ENCODE results near the gene MMP3. TPM values are rescaled to one million over a fixed set of nuclear protein-coding genes. Genes with fewer than 3 reads are reported as not detected.

Gene MMP3
- total RNA-seq, 1 donor from 2014 or later, result 0.26 TPM

DNA sequence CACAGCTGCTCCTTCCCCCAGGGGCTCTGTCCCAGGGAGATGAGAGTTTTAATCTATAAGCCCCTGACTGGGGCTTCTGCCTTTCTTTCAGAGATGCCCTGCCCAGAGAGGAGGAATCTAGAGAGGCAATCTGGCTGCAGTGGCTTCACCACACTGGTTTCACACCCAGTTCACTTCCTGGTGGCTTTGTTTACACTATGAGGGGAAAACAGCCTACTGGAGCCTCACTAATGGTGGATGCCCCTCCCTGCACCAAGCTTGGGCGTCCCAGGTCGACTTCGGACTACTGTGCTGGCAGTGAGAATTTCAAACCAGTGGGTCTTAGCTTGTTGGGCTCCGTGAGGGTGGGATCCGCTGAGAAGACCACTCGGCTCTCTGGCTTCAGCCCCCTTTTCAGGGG is 23.9 kb downstream of the MMP3 start:
- FAIRE-seq, result no peak
- DNase-seq (ENCODE audit: low read depth), result no peak
- no peaks in the 10 kb centered on the region for H3K36me3 ChIP-seq (ENCODE audit: control insufficient read depth, insufficient read depth, low read length)
- H3K4me3 ChIP-seq (ENCODE audit: low read depth, low read length), result no peak overlapping the region
- H3K27me3 ChIP-seq (ENCODE audit: control insufficient read depth, insufficient read depth, low read length), result no peaks in the 10 kb centered on the region
- TF ChIP-seq, protein P1, sequence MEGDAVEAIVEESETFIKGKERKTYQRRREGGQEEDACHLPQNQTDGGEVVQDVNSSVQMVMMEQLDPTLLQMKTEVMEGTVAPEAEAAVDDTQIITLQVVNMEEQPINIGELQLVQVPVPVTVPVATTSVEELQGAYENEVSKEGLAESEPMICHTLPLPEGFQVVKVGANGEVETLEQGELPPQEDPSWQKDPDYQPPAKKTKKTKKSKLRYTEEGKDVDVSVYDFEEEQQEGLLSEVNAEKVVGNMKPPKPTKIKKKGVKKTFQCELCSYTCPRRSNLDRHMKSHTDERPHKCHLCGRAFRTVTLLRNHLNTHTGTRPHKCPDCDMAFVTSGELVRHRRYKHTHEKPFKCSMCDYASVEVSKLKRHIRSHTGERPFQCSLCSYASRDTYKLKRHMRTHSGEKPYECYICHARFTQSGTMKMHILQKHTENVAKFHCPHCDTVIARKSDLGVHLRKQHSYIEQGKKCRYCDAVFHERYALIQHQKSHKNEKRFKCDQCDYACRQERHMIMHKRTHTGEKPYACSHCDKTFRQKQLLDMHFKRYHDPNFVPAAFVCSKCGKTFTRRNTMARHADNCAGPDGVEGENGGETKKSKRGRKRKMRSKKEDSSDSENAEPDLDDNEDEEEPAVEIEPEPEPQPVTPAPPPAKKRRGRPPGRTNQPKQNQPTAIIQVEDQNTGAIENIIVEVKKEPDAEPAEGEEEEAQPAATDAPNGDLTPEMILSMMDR (IDR thresholded peaks at IDR 0.05; ENCODE audit: insufficient read depth, low read length, severe bottlenecking), result no peak

DNA sequence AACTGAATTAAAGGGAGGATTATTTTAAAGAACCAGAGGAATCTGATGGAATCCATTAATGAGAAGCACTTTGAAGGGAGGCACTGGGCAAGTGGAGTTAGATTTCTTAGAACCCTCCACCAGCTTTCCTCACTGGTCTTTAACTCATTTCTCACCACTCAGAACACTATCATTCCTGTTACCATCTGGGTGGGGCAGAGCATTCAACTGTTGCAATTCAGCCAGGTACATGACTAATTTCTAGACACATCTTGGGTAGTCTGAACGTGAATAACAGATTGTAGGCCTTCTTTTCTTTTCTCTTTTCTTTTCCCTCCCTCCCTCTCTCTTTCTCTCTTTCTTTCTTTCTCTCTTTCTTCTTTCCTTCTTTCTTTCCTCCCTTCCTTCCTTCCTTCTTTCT is 29.9 kb downstream of the MMP3 start:
- H3K4me3 ChIP-seq (ENCODE audit: low read depth, low read length), result no peak overlapping the region
- no peaks in the 10 kb centered on the region for H3K27me3 ChIP-seq (ENCODE audit: control insufficient read depth, insufficient read depth, low read length)
- no peaks in the 10 kb centered on the region for H3K36me3 ChIP-seq (ENCODE audit: control insufficient read depth, insufficient read depth, low read length)
- TF ChIP-seq, protein P1 (IDR thresholded peaks at IDR 0.05; ENCODE audit: insufficient read depth, low read length, severe bottlenecking), result no peak
- DNase-seq (ENCODE audit: low read depth) (peak; percentile 77), FAIRE-seq (no peak)

DNA sequence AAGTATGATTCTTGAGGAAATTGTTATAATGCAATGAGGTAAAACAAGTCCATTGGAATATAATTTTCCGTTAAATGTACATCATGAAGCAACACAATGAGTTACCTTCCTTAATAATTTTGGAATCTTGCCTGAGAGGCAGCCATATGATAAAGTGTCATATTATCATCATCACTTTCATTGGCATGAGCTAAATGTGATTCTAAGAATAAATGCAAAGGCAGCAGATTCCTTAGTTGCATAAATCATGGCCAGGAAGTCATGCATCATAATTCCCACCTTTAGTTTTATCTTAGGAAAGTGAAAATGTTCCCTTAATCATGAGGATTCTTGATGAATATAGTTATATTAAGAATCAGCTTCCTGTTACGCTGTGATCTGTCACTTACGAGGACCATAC is 31.2 kb downstream of the MMP3 start:
- FAIRE-seq (no peak), DNase-seq (ENCODE audit: low read depth) (peak; percentile 73)
- H3K4me3 ChIP-seq (ENCODE audit: low read depth, low read length), result no peak overlapping the region
- TF ChIP-seq, protein P1 (IDR thresholded peaks at IDR 0.05; ENCODE audit: insufficient read depth, low read length, severe bottlenecking), result no peak
- no peaks in the 10 kb centered on the region for H3K36me3 ChIP-seq (ENCODE audit: control insufficient read depth, insufficient read depth, low read length)
- no peaks in the 10 kb centered on the region for H3K27me3 ChIP-seq (ENCODE audit: control insufficient read depth, insufficient read depth, low read length)

DNA sequence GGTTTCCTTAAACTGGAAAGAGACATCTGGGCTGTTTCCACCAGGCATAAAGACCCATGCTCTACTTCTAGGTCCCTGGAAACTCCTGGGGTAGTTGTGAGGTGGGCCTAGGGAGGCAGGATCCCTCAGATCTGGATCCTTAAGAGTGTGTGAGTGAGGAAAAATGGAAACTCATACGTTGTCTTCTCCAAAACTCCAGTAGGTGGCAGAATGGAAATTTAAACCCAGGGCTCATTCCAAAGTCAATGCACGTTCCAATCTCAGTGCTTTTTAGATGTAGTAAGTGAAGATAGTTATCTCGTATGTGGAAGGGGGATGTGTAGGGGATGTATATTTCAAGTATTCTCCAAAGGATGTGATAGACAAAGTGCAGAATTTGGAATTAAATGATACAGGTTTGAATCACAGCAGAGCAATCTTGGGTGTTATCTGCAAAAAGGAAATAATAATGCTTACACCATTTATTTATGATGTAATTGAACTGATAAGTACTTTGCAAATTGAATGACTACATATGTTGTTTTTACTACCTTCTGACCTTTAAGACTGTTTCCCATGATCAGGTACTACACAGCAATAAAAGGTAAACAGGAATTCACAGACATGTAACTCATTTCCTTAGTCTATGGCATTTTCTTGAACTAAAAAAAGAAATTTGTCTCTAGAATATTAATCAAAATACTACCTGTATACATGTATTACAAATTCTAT is 32.3 kb downstream of the MMP3 start:
- FAIRE-seq (no peak), DNase-seq (ENCODE audit: low read depth) (peak; percentile 67)
- no peaks in the 10 kb centered on the region for H3K27me3 ChIP-seq (ENCODE audit: control insufficient read depth, insufficient read depth, low read length)
- H3K36me3 ChIP-seq (ENCODE audit: control insufficient read depth, insufficient read depth, low read length), result no peaks in the 10 kb centered on the region
- TF ChIP-seq, protein P1 (IDR thresholded peaks at IDR 0.05; ENCODE audit: insufficient read depth, low read length, severe bottlenecking), result peak; percentile 58
- no peak overlapping the region for H3K4me3 ChIP-seq (ENCODE audit: low read depth, low read length)

DNA sequence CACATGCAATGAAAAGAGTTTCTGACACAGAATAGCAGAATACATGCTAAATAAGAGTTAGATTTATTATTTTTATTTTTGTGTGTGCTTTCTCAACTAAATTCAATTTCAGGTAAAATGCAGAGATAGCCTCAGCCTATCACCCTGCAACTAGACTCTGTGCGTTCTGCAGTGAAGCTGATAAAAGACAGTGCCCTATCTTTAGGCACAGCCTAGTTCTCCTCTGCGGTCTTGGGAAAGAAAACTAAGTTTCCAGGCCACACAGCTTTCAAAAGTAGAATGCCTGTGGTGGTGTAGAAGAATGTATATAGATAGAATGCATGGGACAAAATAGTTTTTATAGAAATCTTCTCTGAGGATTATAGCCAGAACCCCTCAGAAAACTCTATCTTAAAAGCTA is 33.4 kb downstream of the MMP3 start:
- Histone ChIP-seq H3K36me3 (ENCODE audit: control insufficient read depth, insufficient read depth, low read length) (no peaks in the 10 kb centered on the region), H3K27me3 (ENCODE audit: control insufficient read depth, insufficient read depth, low read length) (no peaks in the 10 kb centered on the region), H3K4me3 (ENCODE audit: low read depth, low read length) (no peak overlapping the region)
- TF ChIP-seq, protein P1 (IDR thresholded peaks at IDR 0.05; ENCODE audit: insufficient read depth, low read length, severe bottlenecking), result no peak
- DNase-seq (ENCODE audit: low read depth), result no peak
- no peak for FAIRE-seq

DNA sequence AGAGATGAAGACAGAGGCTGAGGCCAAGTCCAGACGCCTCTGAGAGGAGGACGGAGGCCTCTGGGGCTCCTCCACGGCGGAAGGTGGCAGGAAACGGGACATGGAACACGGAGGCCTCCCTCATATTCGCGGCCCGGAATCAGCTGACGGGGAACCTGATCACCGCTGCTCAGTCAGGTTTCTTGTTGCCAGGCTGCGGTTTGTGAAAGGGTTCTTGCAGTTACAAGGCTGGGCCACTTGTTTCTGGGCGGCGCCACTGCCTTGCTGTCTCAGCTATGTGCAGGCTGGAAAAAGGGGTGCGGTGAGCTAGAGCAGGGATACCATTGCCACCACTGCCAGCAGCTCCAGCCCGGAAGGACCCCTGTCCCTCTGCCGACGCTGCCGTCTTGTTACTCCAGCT is 35.5 kb downstream of the MMP3 start:
- H3K4me3 ChIP-seq (ENCODE audit: low read depth, low read length), result no peak overlapping the region
- DNase-seq (ENCODE audit: low read depth) (no peak), FAIRE-seq (no peak)
- H3K27me3 ChIP-seq (ENCODE audit: control insufficient read depth, insufficient read depth, low read length), result no peaks in the 10 kb centered on the region
- H3K36me3 ChIP-seq (ENCODE audit: control insufficient read depth, insufficient read depth, low read length), result no peaks in the 10 kb centered on the region
- TF ChIP-seq, protein P1 (IDR thresholded peaks at IDR 0.05; ENCODE audit: insufficient read depth, low read length, severe bottlenecking), result peak; percentile 48
